Measurements from ENCODE around the gene IRX4. TPM values are rescaled to one million over a fixed set of nuclear protein-coding genes. Genes with fewer than 3 reads are reported as not detected.

The IRX4 gene
- total RNA-seq, 1 experiment from 2014 or later = 16.5 TPM

DNA sequence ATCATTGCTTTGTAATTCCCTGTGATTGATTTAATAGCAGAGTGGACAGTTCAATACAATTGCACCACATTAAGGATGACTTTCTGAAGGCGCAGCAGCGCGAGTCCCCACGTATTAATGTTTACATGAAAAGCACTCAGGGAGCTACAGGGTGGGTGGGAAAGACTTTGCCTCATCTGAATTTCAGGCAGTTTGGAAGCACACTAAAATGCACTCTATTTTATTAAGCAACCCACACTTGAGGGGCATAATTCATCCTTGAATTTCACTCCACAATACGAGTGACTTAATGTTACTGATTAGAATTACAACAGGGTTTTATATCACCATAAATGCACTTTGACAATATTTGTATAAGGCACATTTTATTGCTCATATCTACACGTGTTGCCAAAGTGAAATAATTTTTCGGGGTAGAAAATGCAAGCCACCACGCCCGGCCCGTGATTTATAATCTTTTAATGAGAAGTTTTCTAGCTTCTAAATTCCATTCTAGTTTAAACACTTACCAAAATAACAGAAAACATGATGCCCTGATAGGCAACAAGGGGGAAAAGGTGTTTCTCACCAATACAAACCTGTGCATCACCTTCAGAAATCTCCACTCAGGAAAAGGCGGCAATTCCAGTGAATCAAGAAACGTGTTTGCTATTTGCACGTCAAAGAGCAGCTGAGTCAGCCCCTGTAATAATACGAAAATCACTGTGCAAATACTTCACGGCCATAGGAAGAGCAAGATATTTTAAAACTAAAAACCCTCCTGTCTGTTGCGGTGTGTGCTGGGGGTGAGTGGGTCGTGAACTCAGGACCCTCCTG, 40.5 kb downstream of the IRX4 start:
- H3K9ac ChIP-seq (ENCODE audit: low read length) = no peak overlapping the region
- no peaks in the 10 kb centered on the region for H3K9me3 ChIP-seq (ENCODE audit: control insufficient read depth in 1 of 2, insufficient read depth in 1 of 2, low read depth in 1 of 2, low read length in 2 of 2)
- no peak overlapping the region for H2AFZ ChIP-seq (ENCODE audit: low read depth, low read length, poor library complexity, severe bottlenecking)
- H3K27me3 ChIP-seq (ENCODE audit: insufficient read depth, low read length) = no peaks in the 10 kb centered on the region
- no peak overlapping the region for H3K4me2 ChIP-seq (ENCODE audit: low read length)
- ChIA-PET RAD21 (ENCODE audit: low non-redundant PET in 1 of 2, low total read pairs in 2 of 2, uncharacterized antibody in 2 of 2, unreplicated experiment in 2 of 2) (no interaction called here), CTCF (no interaction called here), POLR2A (no interaction called here)
- H4K20me1 ChIP-seq (ENCODE audit: insufficient read depth) = no peaks in the 10 kb centered on the region
- TF ChIP-seq, protein P1, sequence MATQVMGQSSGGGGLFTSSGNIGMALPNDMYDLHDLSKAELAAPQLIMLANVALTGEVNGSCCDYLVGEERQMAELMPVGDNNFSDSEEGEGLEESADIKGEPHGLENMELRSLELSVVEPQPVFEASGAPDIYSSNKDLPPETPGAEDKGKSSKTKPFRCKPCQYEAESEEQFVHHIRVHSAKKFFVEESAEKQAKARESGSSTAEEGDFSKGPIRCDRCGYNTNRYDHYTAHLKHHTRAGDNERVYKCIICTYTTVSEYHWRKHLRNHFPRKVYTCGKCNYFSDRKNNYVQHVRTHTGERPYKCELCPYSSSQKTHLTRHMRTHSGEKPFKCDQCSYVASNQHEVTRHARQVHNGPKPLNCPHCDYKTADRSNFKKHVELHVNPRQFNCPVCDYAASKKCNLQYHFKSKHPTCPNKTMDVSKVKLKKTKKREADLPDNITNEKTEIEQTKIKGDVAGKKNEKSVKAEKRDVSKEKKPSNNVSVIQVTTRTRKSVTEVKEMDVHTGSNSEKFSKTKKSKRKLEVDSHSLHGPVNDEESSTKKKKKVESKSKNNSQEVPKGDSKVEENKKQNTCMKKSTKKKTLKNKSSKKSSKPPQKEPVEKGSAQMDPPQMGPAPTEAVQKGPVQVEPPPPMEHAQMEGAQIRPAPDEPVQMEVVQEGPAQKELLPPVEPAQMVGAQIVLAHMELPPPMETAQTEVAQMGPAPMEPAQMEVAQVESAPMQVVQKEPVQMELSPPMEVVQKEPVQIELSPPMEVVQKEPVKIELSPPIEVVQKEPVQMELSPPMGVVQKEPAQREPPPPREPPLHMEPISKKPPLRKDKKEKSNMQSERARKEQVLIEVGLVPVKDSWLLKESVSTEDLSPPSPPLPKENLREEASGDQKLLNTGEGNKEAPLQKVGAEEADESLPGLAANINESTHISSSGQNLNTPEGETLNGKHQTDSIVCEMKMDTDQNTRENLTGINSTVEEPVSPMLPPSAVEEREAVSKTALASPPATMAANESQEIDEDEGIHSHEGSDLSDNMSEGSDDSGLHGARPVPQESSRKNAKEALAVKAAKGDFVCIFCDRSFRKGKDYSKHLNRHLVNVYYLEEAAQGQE (IDR thresholded peaks at IDR 0.05; ENCODE audit: low read depth) = no peak
- TF ChIP-seq POLR2AphosphoS5 (IDR thresholded peaks at IDR 0.05; ENCODE audit: low read depth, low read length) (no peak), SIN3A (IDR thresholded peaks at IDR 0.05; ENCODE audit: low read depth) (no peak), FOSL1 (IDR thresholded peaks at IDR 0.05; ENCODE audit: low read depth) (no peak), TCF7L2 (IDR thresholded peaks at IDR 0.05; ENCODE audit: borderline replicate concordance, extremely low read depth, insufficient read depth, insufficient read length) (no peak), SP1 (IDR thresholded peaks at IDR 0.05; ENCODE audit: low read depth) (no peak), JUND (IDR thresholded peaks at IDR 0.05) (no peak), ELF1 (IDR thresholded peaks at IDR 0.05; ENCODE audit: borderline replicate concordance, low read depth) (no peak), ZNF274 (IDR thresholded peaks at IDR 0.05; ENCODE audit: low read depth, low read length) (no peak), CEBPB (IDR thresholded peaks at IDR 0.05; ENCODE audit: low read depth) (no peak), POLR2A (IDR thresholded peaks at IDR 0.05; ENCODE audit: borderline replicate concordance, extremely low read depth, insufficient read depth, insufficient read length) (no peak), SRF (IDR thresholded peaks at IDR 0.05; ENCODE audit: low read depth) (no peak)
- TF ChIP-seq, protein P2, sequence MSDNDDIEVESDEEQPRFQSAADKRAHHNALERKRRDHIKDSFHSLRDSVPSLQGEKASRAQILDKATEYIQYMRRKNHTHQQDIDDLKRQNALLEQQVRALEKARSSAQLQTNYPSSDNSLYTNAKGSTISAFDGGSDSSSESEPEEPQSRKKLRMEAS (IDR thresholded peaks at IDR 0.05) = no peak
- TF ChIP-seq, protein P3, sequence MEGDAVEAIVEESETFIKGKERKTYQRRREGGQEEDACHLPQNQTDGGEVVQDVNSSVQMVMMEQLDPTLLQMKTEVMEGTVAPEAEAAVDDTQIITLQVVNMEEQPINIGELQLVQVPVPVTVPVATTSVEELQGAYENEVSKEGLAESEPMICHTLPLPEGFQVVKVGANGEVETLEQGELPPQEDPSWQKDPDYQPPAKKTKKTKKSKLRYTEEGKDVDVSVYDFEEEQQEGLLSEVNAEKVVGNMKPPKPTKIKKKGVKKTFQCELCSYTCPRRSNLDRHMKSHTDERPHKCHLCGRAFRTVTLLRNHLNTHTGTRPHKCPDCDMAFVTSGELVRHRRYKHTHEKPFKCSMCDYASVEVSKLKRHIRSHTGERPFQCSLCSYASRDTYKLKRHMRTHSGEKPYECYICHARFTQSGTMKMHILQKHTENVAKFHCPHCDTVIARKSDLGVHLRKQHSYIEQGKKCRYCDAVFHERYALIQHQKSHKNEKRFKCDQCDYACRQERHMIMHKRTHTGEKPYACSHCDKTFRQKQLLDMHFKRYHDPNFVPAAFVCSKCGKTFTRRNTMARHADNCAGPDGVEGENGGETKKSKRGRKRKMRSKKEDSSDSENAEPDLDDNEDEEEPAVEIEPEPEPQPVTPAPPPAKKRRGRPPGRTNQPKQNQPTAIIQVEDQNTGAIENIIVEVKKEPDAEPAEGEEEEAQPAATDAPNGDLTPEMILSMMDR (IDR thresholded peaks at IDR 0.05 in 2 of 3, conservative IDR thresholded peaks at IDR 0.05 in 1 of 3; ENCODE audit: borderline replicate concordance in 1 of 3, insufficient read depth in 1 of 3, low read depth in 2 of 3, low read length in 2 of 3) = no peak
- TF ChIP-seq, protein P4, sequence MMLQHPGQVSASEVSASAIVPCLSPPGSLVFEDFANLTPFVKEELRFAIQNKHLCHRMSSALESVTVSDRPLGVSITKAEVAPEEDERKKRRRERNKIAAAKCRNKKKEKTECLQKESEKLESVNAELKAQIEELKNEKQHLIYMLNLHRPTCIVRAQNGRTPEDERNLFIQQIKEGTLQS (IDR thresholded peaks at IDR 0.05) = no peak
- no TSS peak for BruUV-seq (replicated peaks)
- DNase-seq (ENCODE audit: low read depth, low spot score) = no peak
- H3K79me2 ChIP-seq (ENCODE audit: insufficient read depth, low read length) = no peaks in the 10 kb centered on the region
- intact Hi-C loops (cut with micrococcal nuclease) = no loop called here
- no peak overlapping the region for H3K27ac ChIP-seq (ENCODE audit: low read depth, low read length)
- H3K36me3 ChIP-seq (ENCODE audit: control insufficient read depth in 1 of 2, insufficient read depth in 2 of 2, low read length in 2 of 2) = no peaks in the 10 kb centered on the region
- no peak overlapping the region for H3K4me3 ChIP-seq (replicated peaks in 1 of 2; ENCODE audit: low read depth in 1 of 2, low read length in 2 of 2)
- no peaks in the 10 kb centered on the region for H3K4me1 ChIP-seq (ENCODE audit: control insufficient read depth in 1 of 2, insufficient read depth in 2 of 2, low read length in 2 of 2)
- H3K9me2 ChIP-seq (ENCODE audit: insufficient read depth) = no peaks in the 10 kb centered on the region
- no peak for ATAC-seq

Measured in HCT116 (cell line).